ENCODE measurements around the gene HECA.

DNA sequence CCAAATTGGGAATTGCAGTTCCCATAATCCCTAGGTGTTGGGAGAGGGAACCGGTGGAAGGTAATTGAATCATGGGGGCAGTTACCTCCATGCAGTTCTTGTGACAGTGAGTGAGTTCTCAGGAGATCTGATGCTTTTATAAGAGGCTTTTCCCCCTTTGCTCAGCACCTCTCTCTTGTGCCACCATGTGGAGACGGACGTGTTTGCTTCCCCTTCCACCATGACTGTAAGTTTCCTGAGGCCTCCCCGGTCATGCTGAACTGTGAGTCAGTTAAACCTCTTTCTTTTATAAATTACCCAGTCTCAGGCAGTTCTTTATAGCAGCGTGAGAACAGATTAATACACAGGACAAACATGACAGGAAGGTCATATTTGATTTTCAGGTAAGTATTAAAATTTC lies 25.3 kb upstream of the HECA start:
- TF ChIP-seq, protein P1, sequence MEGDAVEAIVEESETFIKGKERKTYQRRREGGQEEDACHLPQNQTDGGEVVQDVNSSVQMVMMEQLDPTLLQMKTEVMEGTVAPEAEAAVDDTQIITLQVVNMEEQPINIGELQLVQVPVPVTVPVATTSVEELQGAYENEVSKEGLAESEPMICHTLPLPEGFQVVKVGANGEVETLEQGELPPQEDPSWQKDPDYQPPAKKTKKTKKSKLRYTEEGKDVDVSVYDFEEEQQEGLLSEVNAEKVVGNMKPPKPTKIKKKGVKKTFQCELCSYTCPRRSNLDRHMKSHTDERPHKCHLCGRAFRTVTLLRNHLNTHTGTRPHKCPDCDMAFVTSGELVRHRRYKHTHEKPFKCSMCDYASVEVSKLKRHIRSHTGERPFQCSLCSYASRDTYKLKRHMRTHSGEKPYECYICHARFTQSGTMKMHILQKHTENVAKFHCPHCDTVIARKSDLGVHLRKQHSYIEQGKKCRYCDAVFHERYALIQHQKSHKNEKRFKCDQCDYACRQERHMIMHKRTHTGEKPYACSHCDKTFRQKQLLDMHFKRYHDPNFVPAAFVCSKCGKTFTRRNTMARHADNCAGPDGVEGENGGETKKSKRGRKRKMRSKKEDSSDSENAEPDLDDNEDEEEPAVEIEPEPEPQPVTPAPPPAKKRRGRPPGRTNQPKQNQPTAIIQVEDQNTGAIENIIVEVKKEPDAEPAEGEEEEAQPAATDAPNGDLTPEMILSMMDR (conservative IDR thresholded peaks at IDR 0.05) = no peak
- no peak for TF ChIP-seq EZH2 (IDR thresholded peaks at IDR 0.05; ENCODE audit: low read depth)

Measured in PC-9 (cell line).